Measurements from ENCODE around the gene RALB.

Gene RALB

GRCh38 chr2:120299561-120299960 is 46.9 kb downstream of the RALB start:
- Histone ChIP-seq H3K79me2 (ENCODE audit: control insufficient read depth, low read length) (no peaks in the 10 kb centered on the region), H3K4me3 (ENCODE audit: low read length) (no peak overlapping the region), H3K27ac (ENCODE audit: low read depth, low read length) (no peak overlapping the region), H3K9me2 (replicated peaks; ENCODE audit: control insufficient read depth, low read length) (no peaks in the 10 kb centered on the region), H3K9me3 (ENCODE audit: control insufficient read depth, insufficient read depth, low read length) (no peaks in the 10 kb centered on the region), H3K36me3 (ENCODE audit: control insufficient read depth, low read length) (no peaks in the 10 kb centered on the region), H3K27me3 (ENCODE audit: control insufficient read depth, low read length) (0 out of 2 replicates have a peak, but pooled peaks cover 3% of the 10 kb centered on the region), H4K20me1 (ENCODE audit: control insufficient read depth, insufficient read depth, low read depth, low read length) (no peaks in the 10 kb centered on the region), H3K4me1 (ENCODE audit: control insufficient read depth, low read length) (no peaks in the 10 kb centered on the region), H3F3A (ENCODE audit: control insufficient read depth, insufficient read depth) (no peaks in the 10 kb centered on the region), H3K4me2 (ENCODE audit: low read length) (no peak overlapping the region)
- TF ChIP-seq CTCF (IDR thresholded peaks at IDR 0.05; ENCODE audit: low read depth, low read length, poor library complexity, severe bottlenecking) (no peak), EZH2phosphoT487 (IDR thresholded peaks at IDR 0.05; ENCODE audit: borderline replicate concordance, low read length) (no peak)

- H3F3A ChIP-seq (ENCODE audit: control insufficient read depth, insufficient read depth), result no peaks in the 10 kb centered on the region
- H4K20me1 ChIP-seq (ENCODE audit: control insufficient read depth, insufficient read depth, low read depth, low read length), result no peaks in the 10 kb centered on the region
- no peak overlapping the region for H3K4me3 ChIP-seq (ENCODE audit: low read length)
- no peaks in the 10 kb centered on the region for H3K36me3 ChIP-seq (ENCODE audit: control insufficient read depth, low read length)
- peaks cover under 1% of the 10 kb centered on the region for H3K4me1 ChIP-seq (ENCODE audit: control insufficient read depth, low read length)
- no peak overlapping the region for H3K4me2 ChIP-seq (ENCODE audit: low read length)
- no peaks in the 10 kb centered on the region for H3K9me2 ChIP-seq (replicated peaks; ENCODE audit: control insufficient read depth, low read length)
- no peaks in the 10 kb centered on the region for H3K9me3 ChIP-seq (ENCODE audit: control insufficient read depth, insufficient read depth, low read length)
- H3K27ac ChIP-seq (ENCODE audit: low read depth, low read length), result no peak overlapping the region
- H3K27me3 ChIP-seq (ENCODE audit: control insufficient read depth, low read length), result 0 out of 2 replicates have a peak, but pooled peaks cover 3% of the 10 kb centered on the region
- no peaks in the 10 kb centered on the region for H3K79me2 ChIP-seq (ENCODE audit: control insufficient read depth, low read length)
- TF ChIP-seq CTCF (IDR thresholded peaks at IDR 0.05; ENCODE audit: low read depth, low read length, poor library complexity, severe bottlenecking), result no peak
- TF ChIP-seq EZH2phosphoT487 (IDR thresholded peaks at IDR 0.05; ENCODE audit: borderline replicate concordance, low read length), result no peak
Measured at GRCh38 chr2:120300385-120300784, 47.7 kb downstream of the RALB start.

GRCh38 chr2:120301284-120301683 is 48.6 kb downstream of the RALB start:
- TF ChIP-seq CTCF (IDR thresholded peaks at IDR 0.05; ENCODE audit: low read depth, low read length, poor library complexity, severe bottlenecking) (no peak), EZH2phosphoT487 (IDR thresholded peaks at IDR 0.05; ENCODE audit: borderline replicate concordance, low read length) (no peak)
- no peaks in the 10 kb centered on the region for H3K79me2 ChIP-seq (ENCODE audit: control insufficient read depth, low read length)
- no peak overlapping the region for H3K4me3 ChIP-seq (ENCODE audit: low read length)
- no peak overlapping the region for H3K27ac ChIP-seq (ENCODE audit: low read depth, low read length)
- no peaks in the 10 kb centered on the region for H3K9me2 ChIP-seq (replicated peaks; ENCODE audit: control insufficient read depth, low read length)
- H3F3A ChIP-seq (ENCODE audit: control insufficient read depth, insufficient read depth), result no peaks in the 10 kb centered on the region
- H3K4me1 ChIP-seq (ENCODE audit: control insufficient read depth, low read length), result peaks cover 9% of the 10 kb centered on the region
- no peaks in the 10 kb centered on the region for H4K20me1 ChIP-seq (ENCODE audit: control insufficient read depth, insufficient read depth, low read depth, low read length)
- 0 out of 2 replicates have a peak, but pooled peaks cover 3% of the 10 kb centered on the region for H3K27me3 ChIP-seq (ENCODE audit: control insufficient read depth, low read length)
- H3K9me3 ChIP-seq (ENCODE audit: control insufficient read depth, insufficient read depth, low read length), result no peaks in the 10 kb centered on the region
- no peak overlapping the region for H3K4me2 ChIP-seq (ENCODE audit: low read length)
- H3K36me3 ChIP-seq (ENCODE audit: control insufficient read depth, low read length), result no peaks in the 10 kb centered on the region
